OCI-M2 (cell line): Measurements from ENCODE around the gene HIC2.
"Not testable (repeated sequence)": the region's sequence is repeated elsewhere in the genome, so short reads cannot be mapped to it uniquely, and the experiment has no call there.

Source experiments
- DNase-seq: peaks from one replicate; lab custom pipeline; 2025; ENCODE audit not compliant: unreplicated experiment; lab: John Stamatoyannopoulos, UW

The HIC2 gene

DNA sequence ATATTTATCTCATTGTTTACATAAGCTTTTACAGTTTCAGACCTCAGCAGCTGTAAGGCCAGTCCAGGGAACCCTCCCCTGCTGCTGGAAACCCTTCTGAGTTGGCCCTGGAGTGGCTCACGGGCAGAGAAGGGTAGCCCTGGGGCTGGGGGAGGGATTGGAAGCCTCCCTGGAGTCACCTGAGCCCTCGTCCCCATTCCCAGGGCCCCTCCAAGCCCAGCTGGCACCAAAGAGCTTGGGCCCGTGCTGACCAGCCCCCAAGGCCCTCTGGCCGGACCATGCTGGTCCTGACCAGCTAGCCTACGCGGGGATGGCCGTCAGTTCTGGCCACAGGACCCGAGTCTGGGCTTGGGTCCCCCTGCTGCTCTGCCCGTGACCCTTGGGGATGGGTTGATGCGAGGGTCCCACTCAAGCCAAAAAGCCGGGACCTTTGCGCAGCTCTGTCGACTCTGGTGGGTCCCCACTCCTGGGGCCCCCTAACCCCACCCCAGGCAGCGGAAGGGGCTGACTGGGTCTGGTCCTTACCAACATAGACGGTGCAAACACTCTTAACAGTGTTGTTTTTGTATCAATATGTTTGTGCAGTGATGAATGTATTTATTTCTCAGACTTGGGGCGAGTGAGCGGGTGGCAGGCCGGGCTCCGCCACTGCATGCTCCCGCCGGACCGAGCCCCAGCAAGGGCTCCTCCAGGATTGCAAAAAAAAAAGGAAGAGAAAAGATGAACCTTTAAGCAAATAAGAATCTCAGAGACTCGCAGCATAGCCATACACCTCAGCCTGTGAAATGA, 32.6 kb downstream of the HIC2 start:
- DNase-seq: no peak

DNA sequence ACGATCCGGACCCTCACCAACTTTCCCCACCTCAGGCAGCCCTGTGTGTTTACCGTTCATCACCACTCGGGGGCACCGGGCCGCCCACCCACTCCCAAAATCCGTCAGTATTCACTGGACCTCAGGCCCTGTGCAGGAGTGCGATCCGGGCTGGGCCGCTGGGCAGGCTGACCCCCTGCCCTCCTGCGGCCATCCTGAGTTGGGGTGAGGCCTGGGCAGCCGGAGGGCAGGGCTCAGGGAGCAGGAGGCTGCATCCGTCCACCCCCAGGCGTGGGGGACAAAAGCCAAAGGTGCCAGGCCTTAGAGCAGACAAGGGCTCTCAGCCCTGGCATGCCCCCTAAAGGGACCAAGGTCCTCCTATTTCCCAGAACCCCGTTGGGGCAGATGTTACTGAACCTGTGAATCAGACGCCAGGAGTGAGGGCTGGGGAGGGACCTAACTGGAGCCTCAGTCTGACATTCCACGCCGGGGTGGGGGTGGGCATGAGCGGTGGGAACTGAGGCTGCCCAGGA, 33.2 kb downstream of the HIC2 start:
- no peak for DNase-seq

DNA sequence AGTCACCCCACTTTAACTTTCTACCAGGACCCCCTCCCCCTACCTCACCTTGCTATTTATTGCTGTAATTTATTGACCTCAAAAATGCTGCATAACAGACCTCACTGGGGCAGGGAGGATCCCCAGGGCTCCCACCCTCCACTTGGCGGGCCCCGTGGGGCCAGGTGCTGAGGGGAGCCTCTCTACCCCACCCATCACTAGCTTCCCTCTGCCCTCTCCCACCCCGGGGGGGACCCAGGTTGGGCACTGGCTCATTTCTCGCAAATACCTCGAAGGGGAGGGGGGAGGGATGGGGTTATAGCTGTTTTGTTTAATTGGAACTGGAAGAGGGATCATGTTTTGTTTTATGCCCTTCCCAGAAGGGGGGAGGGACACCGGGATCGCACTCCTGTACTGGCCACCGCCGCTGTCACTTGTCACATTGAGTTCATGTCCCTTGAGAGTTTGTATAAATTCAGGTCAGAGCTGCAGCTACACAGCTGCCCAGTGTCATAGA, 33.7 kb downstream of the HIC2 start:
- no peak for DNase-seq

DNA sequence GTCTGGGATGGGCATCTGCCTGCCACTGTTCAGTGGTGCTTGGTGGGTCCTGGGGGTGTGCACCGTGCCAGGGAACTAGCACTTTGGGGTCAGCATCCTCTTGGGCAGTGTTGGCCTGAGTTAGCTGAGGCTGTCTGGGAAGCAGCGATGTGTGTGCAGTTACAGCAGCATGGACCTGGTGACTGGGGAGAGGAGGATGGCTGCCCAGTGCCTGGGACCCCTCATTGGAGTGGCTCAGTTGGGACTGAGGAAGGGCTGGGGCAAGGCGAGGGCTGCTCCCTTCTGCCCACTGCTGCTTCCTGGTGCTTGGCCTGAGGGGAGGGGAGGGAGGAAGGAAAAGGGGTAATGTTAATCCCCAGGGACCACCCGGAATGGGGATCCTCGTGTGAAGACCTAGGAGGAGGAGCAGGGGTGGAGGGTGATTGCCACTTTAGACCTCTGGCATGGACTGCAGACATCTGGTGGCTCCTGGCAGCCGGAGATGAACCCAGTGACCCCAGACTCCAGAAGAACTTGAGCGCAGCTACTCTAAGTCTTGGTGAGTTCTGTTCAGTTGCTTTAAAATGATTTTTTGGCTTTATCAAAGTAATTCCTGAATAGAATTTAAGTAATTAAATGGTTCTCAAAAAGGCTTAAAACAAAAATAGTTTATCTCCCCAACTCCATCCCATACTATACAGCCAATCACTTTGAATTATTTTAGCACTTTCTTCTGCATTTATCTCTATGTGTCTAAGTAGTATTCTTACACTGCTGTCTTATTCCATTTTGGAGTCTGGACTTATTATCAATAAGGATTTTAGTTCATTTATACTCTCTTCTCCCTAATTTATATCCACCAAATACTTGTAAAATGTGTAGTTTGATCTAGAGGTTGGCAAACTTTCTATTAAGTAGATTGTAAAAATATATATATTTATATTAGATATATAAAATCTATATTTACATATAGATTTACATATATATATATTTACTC, 34.7 kb downstream of the HIC2 start:
- no peak for DNase-seq

DNA sequence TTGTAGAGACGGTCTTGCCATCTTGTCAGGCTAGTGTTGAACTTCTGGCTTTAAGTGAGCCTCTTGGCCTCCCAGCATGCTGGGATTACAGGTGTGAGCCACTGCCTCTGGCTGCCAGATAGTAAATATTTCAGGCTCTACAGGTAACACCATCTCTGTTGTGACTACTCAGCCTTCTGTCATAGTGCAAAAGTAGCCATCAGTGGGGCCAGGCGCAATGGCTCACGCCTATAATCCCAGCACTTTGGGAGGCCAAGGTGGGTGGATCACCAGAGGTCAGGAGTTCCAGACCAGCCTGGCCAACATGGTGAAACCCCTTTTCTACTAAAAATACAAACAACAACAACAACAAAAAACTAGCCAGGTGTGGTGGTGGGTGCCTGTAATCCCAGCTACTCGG, 35.5 kb downstream of the HIC2 start:
- DNase-seq: not testable (repeated sequence)

DNA sequence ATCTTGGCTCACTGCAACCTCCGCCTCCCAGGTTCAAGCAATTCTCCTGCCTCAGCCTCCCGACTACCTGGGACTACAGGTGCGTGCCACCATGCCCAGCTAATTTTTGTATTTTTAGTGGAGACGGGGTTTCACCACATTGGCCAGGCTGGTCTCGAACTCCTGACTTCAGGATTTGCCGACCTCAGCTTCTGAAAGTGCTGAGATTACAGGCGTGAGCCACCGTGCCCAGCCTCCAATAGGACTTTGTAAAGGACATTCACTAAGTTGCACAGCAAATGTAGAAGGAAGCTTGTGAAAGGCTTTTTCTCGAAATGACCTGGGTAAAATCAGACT, 37.8 kb downstream of the HIC2 start:
- not testable (repeated sequence) for DNase-seq

DNA sequence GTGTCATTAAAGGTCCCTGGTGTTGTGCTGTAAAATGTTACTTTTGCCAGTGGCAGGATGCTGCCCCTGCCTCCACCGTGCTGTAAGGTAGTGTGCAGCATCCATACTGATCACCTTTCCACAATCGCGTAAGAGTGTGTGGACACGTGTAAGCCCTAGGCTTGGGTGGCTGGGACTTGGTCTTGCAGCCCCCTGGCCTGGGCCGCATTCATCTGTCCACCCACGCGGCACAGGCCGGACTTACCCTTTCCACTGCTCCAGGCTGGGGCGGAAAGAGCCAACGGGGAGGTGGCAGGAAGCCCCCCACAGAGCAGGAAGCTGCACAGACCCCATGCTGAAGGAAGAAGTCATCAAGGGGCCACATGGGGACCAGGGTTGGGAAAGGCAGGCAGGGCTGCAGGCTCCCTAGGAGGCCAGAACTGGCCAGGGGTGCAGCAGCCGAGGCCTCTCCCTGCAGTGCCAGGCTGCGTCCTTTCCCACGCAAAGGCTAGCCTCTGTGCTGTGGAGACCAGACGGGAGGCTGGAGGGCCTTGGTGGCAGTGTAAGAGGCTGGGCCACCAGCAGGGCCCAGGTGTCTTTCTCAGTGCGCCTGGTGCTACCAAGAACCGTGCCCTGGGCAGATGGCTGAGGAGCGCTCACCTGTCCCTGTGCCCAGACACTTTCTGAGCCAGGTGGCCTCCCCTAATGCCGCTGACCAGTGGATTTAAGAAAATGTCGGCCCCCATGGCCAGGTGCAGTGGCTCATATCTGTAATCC, 38.3 kb downstream of the HIC2 start:
- DNase-seq: no peak

DNA sequence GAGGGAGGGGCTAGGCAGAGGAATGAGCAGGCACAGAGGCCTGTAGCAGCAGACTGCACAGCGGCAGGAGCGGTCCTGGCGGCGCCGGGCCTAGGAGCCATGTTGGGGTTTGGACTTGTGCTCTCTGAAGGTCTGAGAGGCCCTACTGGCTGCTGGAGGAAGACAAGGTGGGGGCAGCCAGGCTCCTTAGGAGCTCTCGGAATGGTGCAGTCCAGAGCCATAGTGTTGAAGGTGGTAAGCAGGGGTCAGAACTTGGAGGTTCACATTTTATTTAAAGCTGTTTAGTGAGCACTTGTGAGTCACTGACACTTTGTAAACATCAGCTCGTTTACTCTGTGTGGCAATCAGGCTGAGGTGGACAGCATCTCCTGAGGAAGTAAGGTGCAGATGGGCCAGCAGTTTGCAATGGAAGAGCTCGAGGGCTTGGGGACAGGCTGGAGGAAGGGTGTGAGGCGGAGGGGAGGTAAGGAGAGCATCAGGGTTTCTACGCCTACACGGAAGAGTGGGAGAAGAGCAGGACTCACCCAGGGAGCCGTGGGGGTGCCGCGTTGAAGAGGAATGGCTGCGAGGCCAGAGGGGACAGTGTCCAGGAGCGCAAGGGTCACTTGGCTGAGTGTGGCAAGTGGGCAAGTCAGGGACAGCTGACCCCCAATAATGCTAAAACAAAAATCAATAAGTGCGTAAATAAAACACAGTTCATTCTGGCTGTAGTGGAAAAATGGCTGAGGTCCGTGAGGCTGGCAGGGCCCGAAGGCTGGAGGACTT, 40.0 kb downstream of the HIC2 start:
- no peak for DNase-seq

DNA sequence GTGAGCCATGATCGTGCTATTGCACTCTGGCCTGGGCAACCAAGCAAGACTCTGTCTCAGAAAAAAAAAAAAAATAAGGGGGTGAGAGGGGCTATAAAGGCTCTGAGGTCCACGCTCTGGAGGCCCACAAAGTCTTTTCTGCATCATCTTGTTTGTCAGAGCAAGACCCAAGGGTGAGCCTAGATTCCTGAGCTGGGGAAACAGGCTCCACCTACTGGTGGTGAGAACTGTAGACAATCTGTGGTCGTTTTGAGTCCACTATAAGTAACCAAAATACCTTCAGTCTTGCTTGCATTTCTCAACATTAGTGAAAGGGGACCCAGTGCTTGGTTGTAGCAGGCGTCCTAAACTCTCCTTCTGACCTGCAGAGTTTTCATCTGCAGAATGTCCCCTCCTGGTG, 45.5 kb downstream of the HIC2 start:
- not testable (repeated sequence) for DNase-seq

DNA sequence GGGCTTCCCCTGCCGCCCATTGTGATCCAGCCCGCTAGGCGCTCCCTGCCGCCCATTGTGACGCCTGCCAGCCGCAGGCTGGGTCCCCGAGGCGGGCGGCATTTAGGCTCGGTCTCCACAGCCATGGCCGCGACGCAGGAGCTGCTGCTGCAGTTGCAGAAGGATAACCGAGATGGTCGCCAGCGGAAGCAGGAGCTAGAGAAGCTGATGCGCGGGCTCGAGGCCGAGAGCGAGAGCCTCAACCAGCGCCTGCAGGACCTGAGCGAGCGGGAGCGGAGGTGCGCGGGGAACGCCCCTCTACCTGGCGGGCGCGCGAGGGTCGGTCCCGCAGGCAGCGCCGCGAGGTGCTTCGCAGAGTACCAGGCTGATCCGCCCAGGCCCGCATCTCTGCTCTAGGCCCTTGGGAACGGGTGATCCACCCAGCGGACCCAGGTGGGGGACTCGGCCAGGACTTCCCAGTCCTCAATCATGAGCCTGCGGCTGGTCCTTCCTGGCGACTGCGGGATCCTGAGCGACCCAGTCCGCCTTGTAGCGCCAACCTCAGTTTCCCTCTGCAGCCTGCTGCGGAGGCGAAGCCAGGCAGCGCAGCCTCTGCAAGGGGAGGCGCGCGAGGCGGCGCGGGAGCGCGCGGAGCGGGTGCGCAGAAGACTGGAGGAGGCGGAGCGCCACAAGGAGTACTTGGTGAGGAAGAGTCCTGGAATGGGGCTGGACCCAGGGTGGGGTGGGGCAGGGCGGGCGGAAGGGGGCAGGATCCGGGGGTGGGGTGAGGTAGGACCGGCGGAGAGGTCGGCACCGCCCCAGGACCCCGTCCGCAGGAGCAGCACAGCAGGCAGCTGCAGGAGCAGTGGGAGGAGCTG, 50.4 kb downstream of the HIC2 start, which contains the start of gene TMEM191C:
Gene TMEM191C (plus strand): TSS at position 51 of the 857 bp plus-strand sequence. CDS start 73 bp downstream, at position 124.
- DNase-seq: not testable (repeated sequence)

DNA sequence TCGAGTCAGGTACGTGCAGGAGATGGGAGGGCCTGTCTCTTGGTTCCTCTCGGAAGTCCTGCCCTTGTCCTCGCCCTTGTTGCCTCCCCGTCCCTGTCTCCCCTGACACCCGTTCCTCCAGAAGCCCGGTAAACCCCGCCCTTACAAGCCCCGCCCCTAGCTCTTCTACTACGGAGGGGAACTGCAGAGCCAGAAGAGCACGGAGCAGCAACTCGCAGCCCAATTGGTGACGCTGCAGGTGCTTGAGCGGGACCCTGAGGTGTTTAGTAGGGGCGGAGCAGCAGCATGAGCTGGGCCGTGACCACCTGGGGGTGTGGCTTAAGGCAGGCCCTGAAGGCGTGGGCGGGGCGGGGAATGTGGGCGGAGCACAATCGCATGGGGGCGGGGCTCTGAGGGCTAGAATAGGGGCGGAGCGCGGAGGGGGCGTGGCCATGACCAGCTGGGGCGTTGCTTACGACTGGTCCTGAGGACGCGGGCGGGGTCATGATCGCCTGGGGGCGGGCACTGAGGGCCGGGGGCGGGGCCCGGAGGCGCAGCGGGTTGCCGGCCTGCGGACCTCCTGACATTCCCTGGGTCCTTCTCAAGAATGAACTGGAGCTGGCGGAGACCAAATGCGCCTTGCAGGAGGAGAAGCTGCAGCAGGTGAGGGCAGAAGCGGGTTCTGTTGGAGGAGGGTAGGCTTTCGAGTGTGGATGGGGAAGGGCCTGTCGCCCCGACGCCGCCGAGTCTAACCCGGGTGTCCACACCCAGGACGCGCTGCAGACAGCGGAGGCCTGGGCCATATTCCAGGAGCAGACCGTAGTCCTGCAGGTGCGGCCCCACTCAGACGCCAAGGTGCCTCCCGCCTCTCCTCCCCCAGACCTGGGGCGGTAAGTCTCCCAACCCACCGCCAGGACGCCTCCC, 51.3 kb downstream of the HIC2 start:
- DNase-seq: not testable (repeated sequence)

DNA sequence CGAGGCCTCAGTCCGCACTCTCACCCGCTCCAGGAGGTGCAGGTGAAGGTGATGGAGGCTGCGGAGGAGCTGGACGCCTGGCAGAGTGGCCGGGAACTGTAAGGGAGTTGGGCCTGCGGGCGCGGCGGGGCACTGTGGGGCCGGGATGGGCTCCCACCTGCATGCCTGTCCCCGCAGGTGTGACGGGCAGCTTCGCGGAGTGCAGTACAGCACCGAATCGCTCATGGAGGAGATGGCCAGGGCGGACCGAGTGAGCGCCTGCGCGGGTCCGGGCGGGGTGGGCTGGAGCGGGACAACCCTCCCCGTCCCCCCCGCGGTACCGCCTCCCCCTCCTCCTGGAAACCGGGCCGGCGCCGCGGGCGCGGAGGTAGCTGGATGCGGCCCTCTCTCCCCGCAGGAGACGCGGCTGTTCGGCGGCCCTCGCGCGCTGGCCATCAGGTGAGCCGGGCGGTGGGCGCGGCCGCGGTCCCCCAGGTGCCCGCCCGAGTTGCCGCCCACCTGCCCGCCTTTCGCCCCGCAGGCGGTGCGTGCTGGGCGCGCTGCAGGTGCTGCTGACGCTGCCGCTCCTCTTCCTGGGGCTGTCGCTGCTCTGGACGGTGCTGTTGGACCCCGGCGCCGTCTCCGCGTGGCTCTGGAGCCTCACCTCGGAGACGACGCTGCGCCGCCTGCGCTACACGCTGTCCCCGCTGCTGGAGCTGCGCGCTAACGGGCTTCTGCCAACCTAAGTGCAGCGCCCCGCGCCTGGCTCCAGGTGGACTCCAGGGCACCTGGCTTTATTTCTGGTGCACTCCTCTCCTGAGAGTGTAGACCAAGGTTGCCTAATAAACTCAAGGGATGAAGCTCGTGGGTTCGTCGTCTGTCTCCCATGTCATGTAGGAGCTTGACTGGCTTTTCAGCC, 52.2 kb downstream of the HIC2 start:
- DNase-seq: not testable (repeated sequence)

DNA sequence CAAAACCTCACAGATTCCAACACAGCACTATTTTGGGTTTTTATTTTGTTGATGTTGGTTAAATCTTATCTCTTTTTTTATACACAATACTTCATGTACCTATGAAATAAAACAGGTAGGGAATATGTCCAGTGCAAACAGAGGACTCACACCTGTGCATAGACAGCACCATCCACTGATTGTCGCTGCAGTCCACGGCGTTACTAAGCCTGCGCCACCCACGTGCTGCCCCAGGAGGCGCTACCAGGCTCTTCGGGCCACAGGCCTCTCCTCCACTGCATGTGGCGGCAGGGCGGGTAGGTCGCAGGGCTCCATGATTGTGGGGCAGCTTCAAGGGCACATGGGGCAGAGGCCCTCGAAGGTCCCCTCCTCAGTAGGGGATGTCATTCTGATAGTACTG, 55.8 kb downstream of the HIC2 start:
- not testable (repeated sequence) for DNase-seq

DNA sequence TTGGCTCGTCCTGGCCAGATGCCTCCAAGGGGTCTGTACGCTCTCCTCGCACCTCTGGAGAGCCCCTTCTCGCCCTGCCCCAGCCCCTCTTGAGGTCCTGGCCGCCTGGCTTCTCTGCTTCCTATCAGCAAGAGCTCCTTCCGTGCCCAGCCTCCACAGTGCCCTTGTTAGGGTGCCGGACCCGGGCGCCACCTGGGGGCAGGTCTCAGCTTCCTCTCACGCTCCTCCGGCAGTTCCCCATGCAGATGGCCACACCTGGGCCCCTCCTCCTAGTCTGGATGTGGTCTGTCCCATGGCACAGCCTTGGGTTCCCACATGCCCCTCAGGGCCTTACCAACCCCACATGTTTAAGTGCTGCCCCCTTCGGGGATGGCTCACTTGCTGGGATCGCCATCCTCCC, 56.5 kb downstream of the HIC2 start:
- DNase-seq: not testable (repeated sequence)

DNA sequence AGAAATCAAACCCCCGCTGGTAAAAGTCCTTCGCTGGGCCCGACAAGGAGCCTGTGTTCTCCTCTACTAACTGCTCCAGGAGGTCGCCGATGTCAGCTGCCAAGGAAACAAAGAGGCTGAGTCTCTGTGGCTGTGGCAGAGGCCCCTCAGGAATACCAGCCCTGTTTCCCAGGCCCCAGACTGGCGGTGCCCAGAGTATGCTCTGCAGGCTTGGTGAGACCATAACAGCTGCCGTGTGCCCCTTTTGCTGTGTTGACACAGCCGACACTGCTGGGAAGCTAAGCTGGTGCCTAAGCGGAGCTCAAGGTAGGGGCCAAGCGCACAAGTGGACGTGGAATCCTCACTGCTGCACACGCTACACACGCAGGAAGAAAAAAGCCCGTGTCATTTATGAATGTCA, 66.9 kb downstream of the HIC2 start:
- DNase-seq: not testable (repeated sequence)

DNA sequence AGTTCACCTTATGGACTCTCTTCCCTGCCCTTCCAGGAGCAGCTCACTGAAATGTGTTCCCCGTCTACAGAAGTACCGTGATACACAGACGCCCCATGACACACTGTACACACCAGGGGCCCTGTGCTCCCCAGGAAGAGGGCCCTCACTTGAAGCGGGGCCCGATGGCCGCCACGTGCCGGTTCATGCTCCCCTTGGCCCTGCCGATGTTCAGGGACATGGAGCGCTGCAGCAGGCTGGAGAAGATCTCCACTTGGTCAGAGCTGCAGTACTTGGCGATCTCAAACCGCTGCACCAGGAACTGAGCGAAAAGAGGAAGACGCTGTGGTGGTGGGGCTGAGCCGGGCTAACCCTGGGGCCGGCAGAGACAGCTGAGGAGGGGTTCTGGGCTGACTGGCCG, 70.6 kb downstream of the HIC2 start:
- not testable (repeated sequence) for DNase-seq

DNA sequence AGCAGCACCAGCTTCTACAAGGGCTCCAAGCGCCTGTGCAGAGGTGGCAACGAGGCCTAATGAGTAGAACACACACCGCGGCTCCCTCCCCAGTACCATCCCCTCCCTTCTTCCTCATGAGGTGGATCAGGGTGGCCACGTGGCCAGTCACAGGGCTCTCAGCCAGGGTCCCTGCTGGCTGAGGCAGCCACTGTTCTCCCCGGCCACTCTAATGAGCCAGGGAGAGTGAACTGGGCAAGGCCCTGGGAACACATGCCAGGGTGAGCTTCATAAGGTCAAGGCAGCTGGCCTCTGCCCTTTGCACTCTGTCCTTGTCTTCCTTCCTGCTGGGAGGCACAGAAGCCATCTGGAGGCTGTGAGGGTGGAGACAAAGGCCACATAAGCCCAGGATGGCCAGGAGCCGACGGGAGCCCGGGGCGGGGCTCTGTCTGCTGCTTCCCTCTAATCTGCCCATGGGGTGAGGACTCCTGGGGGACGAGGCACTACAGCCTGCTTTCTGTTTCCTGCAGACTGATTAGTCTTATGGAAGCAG, 72.0 kb downstream of the HIC2 start:
- DNase-seq: not testable (repeated sequence)
